ENCODE data around the gene ENTREP3.
"Not testable (repeated sequence)": the region's sequence is repeated elsewhere in the genome, so short reads cannot be mapped to it uniquely, and the experiment has no call there.

GRCh38 chr1:155233502-155233901 is 21.8 kb downstream of the ENTREP3 start:
- TF ChIP-seq CTCF, POLR2A (IDR thresholded peaks at IDR 0.05): not testable (repeated sequence)

Measured in heart left ventricle (tissue), 13 donors.